GM21723 (cell line): ENCODE data around the gene JAKMIP2.
"Not testable (repeated sequence)": the region's sequence is repeated elsewhere in the genome, so short reads cannot be mapped to it uniquely, and the experiment has no call there.

ENCODE experiments used
- ATAC-seq: cut with Tn5 transposase; IDR thresholded peaks from one replicate; pipeline ENCODE4 v1.9.1; 2021; ENCODE audit warnings: mild to moderate bottlenecking, moderate library complexity; ENCODE audit not compliant: unreplicated experiment

The JAKMIP2 gene

DNA sequence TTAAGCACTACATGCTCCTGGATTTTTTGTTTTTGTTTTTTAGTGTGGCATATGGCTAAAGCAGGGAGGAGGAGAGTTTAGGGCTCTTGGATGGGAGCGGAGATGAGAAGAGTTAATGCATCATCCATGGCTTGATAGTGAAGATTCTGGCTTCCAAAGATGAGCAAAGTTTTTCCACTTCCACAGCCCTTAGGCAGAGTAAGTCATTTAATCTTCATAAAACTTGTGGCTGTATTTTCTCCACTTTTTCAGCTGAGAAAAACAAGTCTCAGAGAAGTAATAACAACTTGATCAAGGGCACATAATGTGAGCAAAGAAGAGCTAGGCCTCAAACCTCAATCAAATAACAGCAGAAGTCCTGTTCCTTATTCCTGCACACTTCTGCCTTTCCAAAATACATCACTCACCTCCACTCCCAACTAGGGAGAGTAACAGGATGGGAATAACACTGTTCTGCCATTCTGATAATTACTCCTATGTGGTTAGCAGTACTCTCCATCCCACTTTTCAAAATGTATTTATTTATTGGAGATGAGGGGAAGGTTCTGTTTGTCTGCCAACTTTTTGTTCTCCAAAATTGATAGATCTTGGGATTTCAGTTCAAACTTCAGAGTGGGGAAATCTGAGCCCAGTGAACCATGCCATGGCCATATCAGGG, 218.9 kb downstream of the JAKMIP2 start:
- ATAC-seq, result no peak

DNA sequence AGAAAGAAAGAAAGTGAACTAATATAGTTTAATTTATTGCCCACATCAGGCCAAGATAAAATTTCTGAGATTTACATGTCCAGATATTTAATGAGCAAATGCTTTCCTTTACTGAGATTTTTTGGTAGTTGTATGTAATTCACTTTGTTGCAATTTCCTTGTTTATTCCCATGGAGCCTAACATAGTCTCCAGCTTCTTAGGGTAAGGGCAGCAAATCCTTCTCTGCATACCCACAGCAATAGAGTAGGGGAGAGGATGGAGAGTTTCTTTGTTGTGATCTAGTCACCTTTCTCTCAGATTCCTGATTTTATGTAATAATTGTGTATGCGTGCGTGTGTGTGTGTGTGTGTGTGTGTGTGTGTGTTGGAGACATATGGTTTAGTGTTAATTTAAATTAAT, 221.1 kb downstream of the JAKMIP2 start:
- no peak for ATAC-seq

- no peak for ATAC-seq
Measured at GRCh38 chr5:147560718-147561331, 221.7 kb downstream of the JAKMIP2 start.

- ATAC-seq, result no peak
Measured at GRCh38 chr5:147559749-147560148, 222.8 kb downstream of the JAKMIP2 start.

DNA sequence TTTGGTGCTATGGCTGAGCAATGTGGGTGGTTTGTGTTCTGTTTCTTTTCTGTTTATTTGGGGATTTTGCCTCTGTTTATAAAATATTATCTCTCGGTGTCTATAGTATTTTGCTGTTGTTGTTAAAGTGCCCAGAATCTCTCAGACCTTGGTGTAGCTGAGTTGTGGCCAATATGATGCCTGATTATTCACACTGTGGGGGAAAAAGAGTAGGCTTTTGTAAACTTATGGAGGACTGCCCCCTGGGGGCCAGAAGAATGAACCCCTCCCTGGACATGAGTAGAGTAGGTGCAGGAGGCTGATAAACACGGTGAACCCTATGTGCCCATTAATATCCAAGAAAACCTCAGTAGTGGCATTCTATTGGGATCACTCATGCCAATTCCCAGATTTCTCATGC, 223.7 kb downstream of the JAKMIP2 start:
- no peak for ATAC-seq

GRCh38 chr5:147557876-147558745, 224.4 kb downstream of the JAKMIP2 start:
- no peak for ATAC-seq

DNA sequence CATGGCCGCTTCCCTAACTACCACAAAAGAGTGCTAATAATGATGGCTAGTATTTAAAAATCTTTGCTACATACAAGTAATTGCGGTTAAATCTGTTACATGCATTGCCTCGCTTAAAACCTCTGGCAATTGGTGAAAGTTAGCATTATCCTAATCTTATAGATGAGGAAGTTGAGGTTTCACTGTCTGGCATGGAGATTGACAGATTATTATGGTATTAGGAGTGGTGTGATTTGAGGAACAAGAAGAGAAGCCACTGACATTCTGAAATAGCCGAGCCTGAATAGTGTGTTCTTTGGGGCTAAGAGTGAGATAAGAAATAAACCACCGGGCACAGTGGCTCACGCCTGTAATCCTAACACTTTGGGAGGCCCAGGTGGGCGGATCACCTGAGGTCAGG, 227.4 kb downstream of the JAKMIP2 start:
- ATAC-seq, result no peak

DNA sequence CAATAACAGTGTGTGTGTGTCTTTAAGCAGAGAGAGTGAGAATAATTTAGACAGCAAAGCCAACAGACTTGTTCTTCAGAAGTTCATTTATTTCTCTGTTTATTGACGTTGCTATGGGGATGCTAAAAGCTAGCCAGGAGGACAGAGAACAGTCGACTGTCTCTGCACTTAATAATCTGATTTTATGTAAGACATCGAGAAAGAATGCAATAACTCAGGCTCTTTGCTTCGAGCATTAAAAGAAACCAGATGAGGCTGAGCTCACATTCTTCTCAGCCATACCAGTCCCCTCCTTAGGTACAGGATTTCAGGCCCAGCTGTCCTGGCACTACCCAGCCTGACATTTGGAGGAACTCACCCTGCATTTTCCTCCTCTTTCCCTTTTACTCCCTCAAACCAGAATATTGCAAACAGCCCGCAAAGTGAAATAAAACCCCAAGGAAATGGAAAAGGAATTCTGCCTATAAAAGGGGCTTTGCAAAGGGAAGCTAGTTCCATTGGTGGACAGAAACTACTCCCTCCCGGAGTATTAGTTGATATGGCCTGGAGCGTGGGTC, 228.2 kb downstream of the JAKMIP2 start:
- ATAC-seq, result no peak

GRCh38 chr5:147553817-147554216, 228.7 kb downstream of the JAKMIP2 start:
- ATAC-seq, result not testable (repeated sequence)

DNA sequence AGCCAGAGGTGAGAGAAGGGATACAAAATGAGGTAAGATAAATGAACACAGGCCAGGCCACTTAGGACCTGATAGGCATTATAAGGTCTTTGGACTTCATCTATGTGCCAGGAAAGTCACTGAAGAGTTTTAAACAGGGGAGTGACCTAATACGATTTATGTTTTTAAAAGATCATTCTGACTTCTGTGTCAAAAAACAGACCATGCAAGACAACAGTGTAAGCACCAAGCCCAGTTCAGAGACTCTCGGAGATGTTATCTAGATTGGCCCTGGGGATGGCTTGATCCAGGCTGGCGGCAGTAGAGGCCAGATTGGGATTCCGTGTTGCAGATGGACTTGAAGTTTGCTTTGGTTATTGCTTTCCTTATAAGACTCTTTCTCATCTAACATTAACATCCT, 229.6 kb downstream of the JAKMIP2 start:
- no peak for ATAC-seq

- no peak for ATAC-seq
Measured at GRCh38 chr5:147551677-147552076, 230.9 kb downstream of the JAKMIP2 start.

- no peak for ATAC-seq
Measured at GRCh38 chr5:147547730-147548129, 234.8 kb downstream of the JAKMIP2 start.

- ATAC-seq, result no peak
Measured at GRCh38 chr5:147544556-147544955, 238.0 kb downstream of the JAKMIP2 start.

- ATAC-seq, result no peak
Measured at GRCh38 chr5:147539053-147539452, 243.5 kb downstream of the JAKMIP2 start.

GRCh38 chr5:147538236-147538635, 244.3 kb downstream of the JAKMIP2 start:
- ATAC-seq, result no peak
